Loucy (cell line): ENCODE measurements around the gene FAM53B.

Experiments
- CTCF ChIP-seq: fragments of 200-600 bp; sonication (generic); conservative IDR thresholded peaks from 2 replicates; pipeline ENCODE4 v1.5.1; 2014; ENCODE audit warnings: mild to moderate bottlenecking, antibody characterized with exemption, low read length
- EZH2phosphoT487 ChIP-seq: fragments of 200-600 bp; IDR thresholded peaks from 2 replicates; pipeline ENCODE4 v1.6.1; 2018; ENCODE audit warnings: antibody characterized with exemption, mild to moderate bottlenecking, moderate library complexity, borderline replicate concordance

GRCh38 chr10:124627866-124628675, 116.1 kb downstream of the FAM53B start:
- no peak for TF ChIP-seq CTCF
- TF ChIP-seq EZH2phosphoT487, result no peak
